GM13977 (cell line): Measurements from ENCODE around the gene LSAMP.

Source experiments
- DNase-seq: peaks from one replicate; pipeline ENCODE4 v3.0.0; 2012; ENCODE audit warnings: low spot score
- CTCF ChIP-seq: IDR thresholded peaks from 2 replicates; pipeline ENCODE4 v1.5.1; 2012; ENCODE audit warnings: mild to moderate bottlenecking, control low read depth; ENCODE audit not compliant: insufficient read depth; ENCODE audit errors: extremely low read depth, missing control alignments
- in situ Hi-C: fragments of 300-500 bp; cut with MboI; formaldehyde crosslinking; loops from one replicate; pipeline ENCODE4 v1.12.0; 2022; ENCODE audit warnings: low sequenced_read_pairs, low pct_unique_long_range_greater_than_20kb, mixed read lengths, inconsistent platforms; ENCODE audit not compliant: unreplicated experiment

The LSAMP gene

GRCh38 chr3:116473602-116474001 is 28.3 kb upstream of the LSAMP start:
- DNase-seq, result no peak
- no peak for TF ChIP-seq CTCF
- in situ Hi-C loops, result no loop called here

DNA sequence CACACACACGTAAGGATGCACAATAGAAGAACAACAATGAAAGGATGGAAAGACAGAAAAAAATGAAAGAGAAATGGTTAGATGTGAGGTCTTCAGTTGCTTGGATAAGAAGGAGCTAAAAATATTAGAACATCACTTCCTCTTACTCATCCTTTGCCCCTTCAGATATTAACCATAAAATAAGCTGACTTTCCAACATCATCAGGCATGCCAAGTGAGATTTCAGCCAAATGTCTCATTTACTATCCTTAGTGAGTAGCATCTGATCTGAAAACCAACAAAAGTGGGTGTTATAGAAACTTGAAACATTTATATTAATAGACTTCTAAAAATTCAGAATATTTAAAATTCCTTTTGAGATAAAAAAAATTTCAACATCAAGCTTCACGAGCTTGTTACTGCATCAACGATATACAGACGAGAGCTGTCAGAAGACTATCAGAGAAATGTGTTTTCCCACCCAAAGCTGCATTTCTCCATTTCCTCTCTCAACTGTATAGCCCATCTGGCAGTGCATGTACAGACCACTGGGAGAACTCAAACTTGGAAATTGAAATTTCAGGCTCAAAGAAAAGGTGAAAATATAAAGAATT is 25.4 kb upstream of the LSAMP start:
- in situ Hi-C loops, result no loop called here
- no peak for TF ChIP-seq CTCF
- no peak for DNase-seq

DNA sequence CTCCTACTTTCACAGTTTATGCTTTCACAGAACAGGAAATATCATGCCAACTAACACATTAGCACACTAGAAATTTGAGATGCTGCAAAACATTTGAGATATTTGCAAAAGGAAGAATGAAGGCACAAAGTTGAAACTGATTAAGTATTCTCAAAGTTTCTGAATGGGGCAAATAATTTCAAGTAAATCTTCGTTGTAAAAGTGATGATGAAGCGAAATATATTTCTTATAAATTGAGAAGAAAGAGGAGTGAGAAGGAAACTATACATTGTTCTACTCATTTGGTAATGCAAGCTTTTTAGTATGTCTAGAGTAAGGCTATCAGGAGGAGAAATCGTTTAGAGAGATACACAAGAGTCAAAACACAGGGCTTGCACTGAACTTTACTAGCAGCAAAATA is 24.3 kb upstream of the LSAMP start:
- no peak for DNase-seq
- no peak for TF ChIP-seq CTCF
- in situ Hi-C loops, result no loop called here

- in situ Hi-C loops, result no loop called here
- no peak for DNase-seq
- no peak for TF ChIP-seq CTCF
Observed at GRCh38 chr3:116464276-116464798, 19.1 kb upstream of the LSAMP start.

DNA sequence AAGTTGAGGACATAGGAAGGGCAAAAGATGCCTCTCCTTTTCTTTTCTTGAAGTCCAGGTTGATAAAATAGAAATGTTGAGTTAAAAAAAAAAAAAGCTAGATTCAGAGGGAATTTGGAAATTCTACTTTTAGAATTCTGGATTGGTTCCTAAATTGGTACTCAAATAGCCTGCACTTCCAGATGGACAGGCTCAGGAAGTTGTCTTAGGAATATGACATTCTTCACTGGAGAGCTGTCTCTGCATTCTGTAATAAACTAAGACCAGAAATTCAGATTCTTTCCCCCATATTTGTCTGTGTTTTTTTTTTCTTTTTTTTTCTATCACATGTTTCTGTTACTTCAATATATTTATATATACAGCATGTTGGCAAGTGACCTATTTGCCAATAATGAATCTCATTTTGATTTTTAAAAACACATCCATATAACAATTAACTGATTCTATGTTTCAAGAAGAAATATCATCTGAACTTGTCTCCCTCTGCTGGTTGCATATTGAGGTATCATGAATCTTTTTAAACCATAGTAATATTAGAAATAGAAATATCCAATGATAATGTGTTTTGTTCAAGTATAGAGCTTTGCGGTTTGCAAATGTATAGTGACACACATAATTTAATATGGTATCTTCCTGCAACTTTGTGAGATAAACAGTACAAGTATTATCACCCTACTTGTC is 8.5 kb upstream of the LSAMP start:
- TF ChIP-seq CTCF, result no peak
- no peak for DNase-seq
- in situ Hi-C loops, result no loop called here

GRCh38 chr3:116449546-116450350 is 4.5 kb upstream of the LSAMP start:
- in situ Hi-C loops, result no loop called here
- no peak for DNase-seq
- no peak for TF ChIP-seq CTCF
